IPS-NIHi11 (cell line): ENCODE results near the gene IL17A.

Experiments used
- DNase-seq: peaks from one replicate; pipeline ENCODE4 v3.0.0; 2012; ENCODE audit warnings: mixed read lengths, low spot score

The IL17A gene

GRCh38 chr6:52216932-52217575, 30.9 kb downstream of the IL17A start:
- DNase-seq: no peak

- no peak for DNase-seq
Measured at GRCh38 chr6:52217761-52218160, 31.6 kb downstream of the IL17A start.

GRCh38 chr6:52221302-52221701, 35.1 kb downstream of the IL17A start:
- no peak for DNase-seq

- no peak for DNase-seq
Measured at GRCh38 chr6:52227495-52227894, 41.3 kb downstream of the IL17A start.

- DNase-seq: no peak
Measured at GRCh38 chr6:52230685-52231084, 44.5 kb downstream of the IL17A start.

GRCh38 chr6:52231406-52232127, 45.4 kb downstream of the IL17A start:
- no peak for DNase-seq

GRCh38 chr6:52233005-52233404, 46.8 kb downstream of the IL17A start:
- no peak for DNase-seq

- peak; percentile 73 for DNase-seq
Measured at GRCh38 chr6:52233975-52234823, 48.0 kb downstream of the IL17A start.
